Subcutaneous adipose tissue (tissue), 4 donors: ENCODE measurements around the gene C6orf141. TPM values are rescaled to one million over a fixed set of nuclear protein-coding genes. Genes with fewer than 3 reads are reported as not detected.

Experiments
- total RNA-seq, 4 donors: library from RNA; depleted of rRNA; stranded (reverse); fragments of >200 nt; gene quantifications; one replicate each; pipeline ENCODE4 v1.1.0, GENCODE V29; 2016
- TF ChIP-seq, protein P1 (sequence below): fragments of 450-650 bp; IDR thresholded peaks from one replicate; pipeline ENCODE4 v1.5.1; 2016; ENCODE audit warnings: low read depth, mild to moderate bottlenecking, control low read depth, antibody characterized with exemption, moderate library complexity

C6orf141 gene
- total RNA-seq: 10 to 100 TPM in 1 of 4 donors, 1 to 10 TPM in 3; 1.9 to 14.7 (median 5.7) TPM

- TF ChIP-seq, protein P1, sequence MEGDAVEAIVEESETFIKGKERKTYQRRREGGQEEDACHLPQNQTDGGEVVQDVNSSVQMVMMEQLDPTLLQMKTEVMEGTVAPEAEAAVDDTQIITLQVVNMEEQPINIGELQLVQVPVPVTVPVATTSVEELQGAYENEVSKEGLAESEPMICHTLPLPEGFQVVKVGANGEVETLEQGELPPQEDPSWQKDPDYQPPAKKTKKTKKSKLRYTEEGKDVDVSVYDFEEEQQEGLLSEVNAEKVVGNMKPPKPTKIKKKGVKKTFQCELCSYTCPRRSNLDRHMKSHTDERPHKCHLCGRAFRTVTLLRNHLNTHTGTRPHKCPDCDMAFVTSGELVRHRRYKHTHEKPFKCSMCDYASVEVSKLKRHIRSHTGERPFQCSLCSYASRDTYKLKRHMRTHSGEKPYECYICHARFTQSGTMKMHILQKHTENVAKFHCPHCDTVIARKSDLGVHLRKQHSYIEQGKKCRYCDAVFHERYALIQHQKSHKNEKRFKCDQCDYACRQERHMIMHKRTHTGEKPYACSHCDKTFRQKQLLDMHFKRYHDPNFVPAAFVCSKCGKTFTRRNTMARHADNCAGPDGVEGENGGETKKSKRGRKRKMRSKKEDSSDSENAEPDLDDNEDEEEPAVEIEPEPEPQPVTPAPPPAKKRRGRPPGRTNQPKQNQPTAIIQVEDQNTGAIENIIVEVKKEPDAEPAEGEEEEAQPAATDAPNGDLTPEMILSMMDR: no peak
Observed at GRCh38 chr6:49550492-49551077, at the start of gene C6orf141. Gene C6orf141 (plus strand): TSS chr6:49550668. CDS start chr6:49550793, 125 bp downstream.

DNA sequence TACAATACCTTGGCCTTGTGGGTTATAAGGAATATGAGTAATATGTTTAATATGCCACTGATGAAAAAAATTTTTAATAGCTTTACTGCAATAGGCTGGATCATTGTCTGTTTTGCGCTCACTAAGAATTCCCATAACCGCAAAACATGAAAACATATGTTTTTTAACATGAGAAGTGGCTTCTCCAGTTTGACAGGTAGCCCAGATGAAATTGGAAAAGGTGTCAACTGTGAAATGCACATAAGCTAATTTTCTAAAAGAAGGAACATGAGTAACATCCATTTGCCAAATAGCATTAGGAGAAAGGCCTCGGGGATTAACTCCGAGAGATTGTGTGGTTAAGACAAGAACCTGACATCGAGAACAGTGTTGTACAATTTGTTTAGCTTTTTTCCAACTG is 45.8 kb upstream of the C6orf141 start:
- TF ChIP-seq, protein P1: no peak

DNA sequence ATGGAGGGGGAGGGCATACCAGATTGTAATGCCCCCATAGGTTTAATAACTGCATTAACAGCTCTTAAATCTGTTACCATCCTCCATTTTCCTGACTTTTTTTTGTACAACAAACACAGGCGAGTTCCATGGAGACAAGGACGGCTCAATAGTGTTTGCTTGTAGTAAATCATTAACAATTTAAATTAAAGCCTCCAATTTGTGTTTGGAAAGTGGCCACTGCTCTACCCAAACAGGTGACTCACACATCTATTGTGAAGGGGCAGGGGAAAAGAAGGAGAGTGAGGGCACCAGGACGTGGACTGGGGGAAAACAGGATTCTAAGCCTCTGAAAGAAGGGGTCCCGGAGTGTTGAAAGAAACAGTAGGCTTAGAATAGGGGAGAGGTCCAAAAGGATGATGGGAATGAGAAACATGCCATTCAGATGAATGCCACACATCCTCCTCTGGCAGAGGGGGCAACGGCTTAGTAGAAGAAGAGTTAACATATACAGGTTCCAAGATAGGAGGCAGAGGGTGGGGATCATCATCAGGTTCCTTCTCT is 43.8 kb upstream of the C6orf141 start:
- TF ChIP-seq, protein P1: no peak

DNA sequence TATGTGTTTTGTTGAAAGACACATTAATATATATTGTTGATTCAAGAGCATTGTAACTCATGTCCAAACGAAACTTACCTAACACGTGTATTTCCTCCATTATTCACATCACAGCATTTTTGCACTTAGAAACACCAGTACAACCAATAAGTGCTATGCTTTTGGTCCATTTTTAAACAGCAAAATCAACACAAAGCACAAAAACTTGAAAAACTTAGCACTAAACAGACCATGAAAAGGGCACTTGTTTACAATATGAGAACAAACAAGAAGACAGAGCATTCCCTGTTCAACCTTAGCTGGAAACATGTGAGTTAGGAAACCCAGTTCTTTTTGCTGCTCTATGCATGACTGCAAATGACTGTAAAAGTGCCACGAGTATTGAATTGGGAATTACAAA is 41.1 kb upstream of the C6orf141 start:
- TF ChIP-seq, protein P1: no peak

DNA sequence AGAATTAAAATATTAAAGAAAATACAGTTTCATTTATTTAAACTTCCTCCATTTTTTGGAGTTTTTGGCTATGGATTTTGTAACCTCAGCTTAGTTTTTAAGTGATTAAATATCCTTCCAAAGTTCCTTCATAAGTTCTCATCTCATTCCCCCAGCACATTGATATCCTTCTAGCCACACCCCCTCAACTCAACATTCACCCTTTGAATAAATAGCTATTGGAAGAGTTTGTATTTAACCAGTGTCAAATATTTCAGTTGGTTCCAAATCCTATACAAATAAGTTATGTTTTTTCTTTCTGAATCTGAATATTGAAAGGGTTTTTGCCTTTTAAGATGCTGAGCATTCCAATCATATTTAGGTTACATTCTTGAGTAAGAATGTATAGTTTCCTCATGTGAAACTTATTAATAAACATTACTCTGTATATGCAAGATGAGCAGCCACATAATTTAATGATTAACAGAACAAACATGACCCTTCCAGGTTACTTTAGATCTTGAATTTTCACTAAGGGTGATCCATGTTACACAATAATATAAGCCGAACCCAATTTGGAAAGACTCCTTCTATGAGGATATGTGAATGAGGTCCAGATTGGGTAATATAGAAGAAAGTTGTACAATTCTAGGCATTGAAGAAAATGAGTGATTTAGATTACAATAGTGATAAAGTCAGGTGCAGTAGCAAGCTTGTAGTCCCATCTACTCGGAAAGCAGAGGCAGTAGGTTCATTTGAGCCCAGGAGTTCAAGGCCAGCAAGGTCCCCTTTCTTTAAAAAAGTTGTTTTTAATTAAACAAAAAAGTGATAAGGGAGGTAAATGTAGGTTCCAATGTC is 37.1 kb upstream of the C6orf141 start:
- TF ChIP-seq, protein P1: no peak

DNA sequence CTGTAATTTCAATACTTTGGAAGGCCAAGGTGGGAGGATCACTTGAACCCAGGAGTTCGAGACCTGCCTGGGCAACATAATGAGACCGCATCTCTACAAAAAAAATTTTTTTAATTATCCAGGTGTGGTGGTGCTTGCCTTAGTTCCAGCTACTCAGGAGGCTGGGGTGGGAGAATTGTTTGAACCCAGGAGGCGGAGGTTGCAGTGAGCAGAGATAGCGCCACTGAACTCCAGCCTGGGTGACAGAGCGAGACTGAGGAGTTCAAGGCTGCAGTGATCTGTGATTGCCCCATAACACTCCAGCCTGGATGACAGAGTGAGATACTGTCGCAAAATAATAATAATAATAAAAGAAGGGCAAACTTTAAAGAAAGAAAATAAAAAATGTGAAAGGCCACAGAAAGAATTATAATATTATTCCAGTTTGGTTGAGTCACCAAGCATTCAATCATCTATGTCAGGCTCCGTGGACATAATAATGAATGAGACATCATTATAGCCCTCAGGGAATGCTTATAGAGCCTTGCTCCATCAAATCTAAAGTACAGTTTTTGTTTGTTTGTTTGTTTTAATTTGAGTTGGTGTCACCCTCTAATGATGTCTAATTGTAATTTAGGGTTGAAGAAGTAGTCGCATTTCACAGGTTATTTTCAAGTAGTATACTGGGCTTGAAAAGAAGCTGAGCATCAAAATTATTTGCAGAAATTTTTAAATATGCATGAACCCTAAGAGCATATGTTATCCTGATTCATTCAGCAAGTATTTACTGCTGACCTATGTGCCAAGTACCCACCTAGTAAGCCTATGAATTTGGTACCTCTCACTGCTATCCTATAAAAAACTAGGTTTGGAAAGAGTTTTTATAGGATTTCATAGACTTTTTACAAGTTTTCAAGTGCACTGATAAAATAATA is 35.6 kb upstream of the C6orf141 start:
- TF ChIP-seq, protein P1: no peak
